Cardiac muscle cell (in vitro differentiated cells and primary cell): ENCODE data around the gene ITPRID1. TPM values are rescaled to one million over a fixed set of nuclear protein-coding genes. Genes with fewer than 3 reads are reported as not detected.

Experiments
- DNase-seq, 2 donors: peaks; one replicate each; pipeline versions ENCODE4 v3.0.0 to v3.0.0-alpha.2; 2010 to 2017; ENCODE audit warnings: low read depth in 1 of 2, low spot score in 1 of 2
- H3K27ac ChIP-seq: fragments of 200-600 bp; sonication (generic); 2 replicates; pipeline ENCODE4 v1.5.1; 2016
- H3K27me3 ChIP-seq: fragments of 200-600 bp; sonication (generic); 2 replicates; pipeline ENCODE4 v1.6.0; 2016; ENCODE audit warnings: control low read depth
- H3K36me3 ChIP-seq: fragments of 200-600 bp; sonication (generic); 2 replicates; pipeline ENCODE4 v1.5.1; 2016; ENCODE audit warnings: control low read depth
- H3K4me1 ChIP-seq: fragments of 200-600 bp; sonication (generic); 2 replicates; pipeline ENCODE4 v1.8.1; 2017; ENCODE audit warnings: low read depth, mild to moderate bottlenecking, mixed run types
- H3K4me3 ChIP-seq: fragments of 200-600 bp; sonication (generic); 2 replicates; pipeline ENCODE4 v1.5.1; 2016; ENCODE audit warnings: mild to moderate bottlenecking
- H3K9me3 ChIP-seq: fragments of 200-600 bp; sonication (generic); 2 replicates; pipeline ENCODE4 v1.5.1; 2017; ENCODE audit warnings: low read depth, mild to moderate bottlenecking, control low read depth
- polyA plus RNA-seq: library from polyadenylated mRNA; unstranded; fragments of >200 nt; fragmentation: Nextera tagmentation; extraction: Ambion mirVana; gene quantifications from 2 replicates; pipeline ENCODE4 v1.2.1, GENCODE V29; 2016
- total RNA-seq: library from RNA; depleted of rRNA; stranded (reverse); fragments of >200 nt; gene quantifications from 2 replicates; pipeline ENCODE4 v1.2.3, GENCODE V29; 2016
- TF ChIP-seq, protein P1 (sequence below): IDR thresholded peaks from 2 replicates; pipeline ENCODE4 v1.5.1; 2012; ENCODE audit warnings: low read depth, mild to moderate bottlenecking, low read length

Gene ITPRID1
- total and polyA plus RNA-seq, 2 experiments from 2014 or later = not detected

DNA sequence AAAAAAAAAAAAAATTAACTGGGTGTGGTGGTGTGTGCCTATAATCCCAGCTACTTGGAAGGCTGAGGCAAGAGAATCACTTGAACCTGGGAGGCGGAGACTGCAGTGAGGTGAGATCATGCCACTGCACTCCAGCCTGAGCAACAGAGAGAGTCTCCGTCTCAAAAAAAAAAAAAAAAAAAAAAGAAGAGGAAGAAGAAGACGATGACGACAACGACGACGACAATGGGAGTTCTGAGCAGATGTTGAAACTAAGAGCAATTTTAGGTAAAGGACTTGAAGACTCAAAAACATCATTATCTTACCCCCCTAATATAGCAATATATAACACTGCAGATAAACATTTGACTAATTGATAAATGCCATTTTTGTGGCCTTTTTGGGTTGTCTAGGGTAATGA, 133.6 kb downstream of the ITPRID1 start:
- Histone ChIP-seq H3K27me3 (no peaks in the 10 kb centered on the region), H3K4me1 (no peaks in the 10 kb centered on the region), H3K36me3 (no peaks in the 10 kb centered on the region), H3K4me3 (no peak overlapping the region), H3K9me3 (no peaks in the 10 kb centered on the region), H3K27ac (no peak overlapping the region)
- no peak for DNase-seq
- TF ChIP-seq, protein P1, sequence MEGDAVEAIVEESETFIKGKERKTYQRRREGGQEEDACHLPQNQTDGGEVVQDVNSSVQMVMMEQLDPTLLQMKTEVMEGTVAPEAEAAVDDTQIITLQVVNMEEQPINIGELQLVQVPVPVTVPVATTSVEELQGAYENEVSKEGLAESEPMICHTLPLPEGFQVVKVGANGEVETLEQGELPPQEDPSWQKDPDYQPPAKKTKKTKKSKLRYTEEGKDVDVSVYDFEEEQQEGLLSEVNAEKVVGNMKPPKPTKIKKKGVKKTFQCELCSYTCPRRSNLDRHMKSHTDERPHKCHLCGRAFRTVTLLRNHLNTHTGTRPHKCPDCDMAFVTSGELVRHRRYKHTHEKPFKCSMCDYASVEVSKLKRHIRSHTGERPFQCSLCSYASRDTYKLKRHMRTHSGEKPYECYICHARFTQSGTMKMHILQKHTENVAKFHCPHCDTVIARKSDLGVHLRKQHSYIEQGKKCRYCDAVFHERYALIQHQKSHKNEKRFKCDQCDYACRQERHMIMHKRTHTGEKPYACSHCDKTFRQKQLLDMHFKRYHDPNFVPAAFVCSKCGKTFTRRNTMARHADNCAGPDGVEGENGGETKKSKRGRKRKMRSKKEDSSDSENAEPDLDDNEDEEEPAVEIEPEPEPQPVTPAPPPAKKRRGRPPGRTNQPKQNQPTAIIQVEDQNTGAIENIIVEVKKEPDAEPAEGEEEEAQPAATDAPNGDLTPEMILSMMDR = no peak

DNA sequence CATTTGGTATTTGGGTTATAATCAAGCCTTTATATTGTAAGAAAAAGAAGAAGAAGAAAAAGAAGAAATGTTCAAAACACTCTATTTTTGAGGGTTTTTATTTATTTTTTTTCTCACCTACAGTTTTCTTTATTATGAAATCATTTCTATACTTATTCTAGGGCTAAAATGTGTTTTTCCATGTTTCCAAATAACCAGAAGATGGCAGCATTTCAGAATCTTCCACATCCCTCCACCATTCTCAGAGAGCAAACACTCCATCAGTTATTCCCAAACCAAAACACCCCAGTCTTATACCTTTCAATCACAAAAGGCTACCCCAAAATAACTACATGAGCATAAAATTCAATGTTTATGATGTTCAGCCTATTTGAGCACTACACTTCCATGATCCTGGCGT, 134.4 kb downstream of the ITPRID1 start:
- H3K27ac ChIP-seq = no peak overlapping the region
- H3K27me3 ChIP-seq = no peaks in the 10 kb centered on the region
- H3K9me3 ChIP-seq = no peaks in the 10 kb centered on the region
- TF ChIP-seq, protein P1 = peak; percentile 11
- H3K36me3 ChIP-seq = no peaks in the 10 kb centered on the region
- no peak overlapping the region for H3K4me3 ChIP-seq
- H3K4me1 ChIP-seq = no peaks in the 10 kb centered on the region
- peak; percentile 12 to 25 for DNase-seq

DNA sequence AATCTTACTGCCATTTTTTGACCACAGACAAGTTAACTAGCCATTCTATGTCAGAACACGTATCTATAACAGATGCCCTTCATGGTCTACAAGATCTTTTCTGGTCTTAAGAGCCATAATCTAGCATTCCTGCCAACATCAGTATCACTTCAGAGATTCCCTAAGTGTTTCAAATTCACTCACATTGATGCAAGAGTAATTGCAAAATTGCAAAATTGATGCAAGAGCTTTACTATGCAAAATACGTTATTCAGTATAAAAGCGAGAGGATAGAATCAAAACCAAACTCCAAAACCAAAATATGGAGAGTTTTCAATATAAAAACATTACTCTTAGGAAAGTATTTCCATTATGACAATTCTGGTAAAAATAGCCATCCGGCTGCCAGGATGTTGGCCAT, 135.0 kb downstream of the ITPRID1 start:
- DNase-seq = no peak
- no peaks in the 10 kb centered on the region for H3K9me3 ChIP-seq
- no peaks in the 10 kb centered on the region for H3K4me1 ChIP-seq
- H3K4me3 ChIP-seq = no peak overlapping the region
- no peaks in the 10 kb centered on the region for H3K27me3 ChIP-seq
- no peaks in the 10 kb centered on the region for H3K36me3 ChIP-seq
- TF ChIP-seq, protein P1 = no peak
- H3K27ac ChIP-seq = no peak overlapping the region

DNA sequence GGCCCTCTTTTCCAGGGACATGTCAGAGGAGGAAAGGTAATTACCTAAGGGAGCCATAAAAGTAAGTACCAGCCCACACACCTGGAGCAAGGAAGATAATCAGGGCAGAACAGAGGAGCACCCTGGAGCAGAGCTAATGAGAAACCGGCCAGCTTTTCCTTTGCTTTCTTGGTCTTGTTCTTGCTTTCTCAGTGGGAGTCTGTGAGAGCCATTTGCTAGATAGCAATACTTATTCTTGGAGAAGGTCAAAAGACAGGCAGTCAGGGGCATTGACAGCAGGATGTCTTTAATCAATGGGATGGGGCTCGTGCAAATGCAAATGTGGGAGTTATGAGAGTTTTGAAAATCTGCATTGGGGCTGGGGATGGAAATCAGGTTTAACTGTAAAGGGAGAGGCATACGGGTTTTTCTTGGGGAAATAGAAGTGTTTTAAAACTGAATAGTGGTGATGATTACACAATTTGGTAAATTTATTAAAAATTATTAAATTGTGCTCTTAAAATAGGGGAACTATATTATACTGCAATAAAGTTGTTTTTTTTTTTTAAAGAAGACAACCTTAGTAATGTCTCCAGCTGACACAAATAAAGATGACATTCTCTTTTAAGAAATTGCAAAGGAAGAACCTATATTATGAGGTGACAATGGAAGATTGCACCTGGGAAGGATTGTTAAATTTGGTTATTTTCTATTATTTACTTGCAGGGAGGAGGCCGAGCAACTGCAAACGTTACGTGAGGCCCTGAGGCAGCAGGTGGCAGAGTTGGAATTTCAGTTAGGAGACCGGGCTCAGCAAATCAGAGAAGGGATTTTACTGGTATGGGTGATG, 137.6 kb downstream of the ITPRID1 start:
- Histone ChIP-seq H3K4me3 (no peak overlapping the region), H3K27me3 (no peaks in the 10 kb centered on the region), H3K9me3 (no peaks in the 10 kb centered on the region), H3K4me1 (no peaks in the 10 kb centered on the region), H3K27ac (no peak overlapping the region), H3K36me3 (no peaks in the 10 kb centered on the region)
- TF ChIP-seq, protein P1 = no peak
- no peak for DNase-seq

DNA sequence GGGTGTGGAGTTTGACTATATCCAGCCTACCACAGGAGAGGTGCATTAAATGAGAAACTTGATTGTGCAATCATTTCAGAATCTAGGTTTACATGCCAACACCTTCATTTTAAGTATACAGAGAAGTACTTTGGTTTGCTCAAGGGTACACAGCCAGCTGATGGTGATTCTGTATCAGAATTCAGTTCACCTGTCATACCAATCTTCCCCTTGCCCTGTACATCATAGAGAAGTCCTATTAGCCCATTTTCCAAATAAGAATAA, 138.1 kb downstream of the ITPRID1 start:
- H3K27me3 ChIP-seq = no peaks in the 10 kb centered on the region
- DNase-seq = no peak
- no peaks in the 10 kb centered on the region for H3K36me3 ChIP-seq
- H3K4me3 ChIP-seq = no peak overlapping the region
- no peaks in the 10 kb centered on the region for H3K4me1 ChIP-seq
- no peak overlapping the region for H3K27ac ChIP-seq
- H3K9me3 ChIP-seq = no peaks in the 10 kb centered on the region
- TF ChIP-seq, protein P1 = no peak
